GM13976 (cell line): ENCODE data around the gene MTFP1.
A peak's percentile ranks its signal among the peaks of the same experiment; 100 is the strongest.

Source experiments
- DNase-seq: peaks from one replicate; pipeline ENCODE4 v3.0.0; 2012; ENCODE audit warnings: low spot score
- CTCF ChIP-seq: IDR thresholded peaks from 2 replicates; pipeline ENCODE4 v1.5.1; 2012; ENCODE audit warnings: borderline replicate concordance, mild to moderate bottlenecking; ENCODE audit not compliant: insufficient read depth; ENCODE audit errors: extremely low read depth, missing control alignments, control extremely low read depth
- in situ Hi-C: fragments of 300-500 bp; cut with MboI; formaldehyde crosslinking; loops from one replicate; pipeline ENCODE4 v1.12.0; 2022; ENCODE audit warnings: low sequenced_read_pairs, mixed read lengths, inconsistent platforms; ENCODE audit not compliant: unreplicated experiment

The MTFP1 gene

GRCh38 chr22:30421695-30422480 is 3.7 kb upstream of the MTFP1 start:
- in situ Hi-C loops, result no loop called here
- DNase-seq, result no peak
- no peak for TF ChIP-seq CTCF

DNA sequence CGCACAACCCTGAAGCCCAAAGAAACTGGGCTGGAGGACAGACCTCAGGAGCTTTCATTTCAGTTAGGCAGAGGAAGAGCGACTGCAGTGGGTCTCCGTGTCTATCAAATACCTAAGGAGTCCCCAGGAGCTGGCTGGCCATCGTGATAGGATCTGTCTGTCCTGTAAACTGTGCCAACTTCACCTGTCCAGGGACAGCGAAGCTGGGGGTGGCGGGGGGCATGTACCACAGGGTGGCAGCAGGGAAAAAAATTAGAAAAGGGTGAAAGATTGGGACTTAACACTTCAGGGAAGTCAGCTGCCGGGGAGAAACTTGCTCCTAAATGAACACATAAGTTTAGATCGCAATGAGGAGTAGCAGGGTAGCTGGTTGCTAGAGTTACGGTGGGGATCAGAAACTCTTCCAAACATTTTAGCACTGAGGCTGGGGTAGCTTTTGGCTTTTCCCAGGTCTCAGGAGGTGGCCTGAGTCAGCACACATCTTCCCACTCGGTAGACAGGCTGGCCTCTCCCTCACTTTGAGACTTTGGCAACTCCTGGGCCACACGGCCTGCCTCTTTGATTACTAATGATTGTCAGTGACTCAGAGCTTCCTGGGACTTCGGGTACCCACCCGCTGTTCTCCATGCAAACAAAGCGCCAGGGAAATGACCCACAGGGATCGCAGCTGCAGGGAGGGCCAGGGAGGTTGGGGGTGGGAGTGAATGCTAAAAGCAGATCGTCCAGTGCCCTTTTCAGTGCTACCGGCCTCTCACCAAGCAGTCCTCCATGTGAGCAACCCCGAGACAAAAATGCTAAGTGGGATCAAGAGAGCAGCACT is 2.9 kb upstream of the MTFP1 start:
- no peak for DNase-seq
- in situ Hi-C loops, result no loop called here
- TF ChIP-seq CTCF, result no peak

DNA sequence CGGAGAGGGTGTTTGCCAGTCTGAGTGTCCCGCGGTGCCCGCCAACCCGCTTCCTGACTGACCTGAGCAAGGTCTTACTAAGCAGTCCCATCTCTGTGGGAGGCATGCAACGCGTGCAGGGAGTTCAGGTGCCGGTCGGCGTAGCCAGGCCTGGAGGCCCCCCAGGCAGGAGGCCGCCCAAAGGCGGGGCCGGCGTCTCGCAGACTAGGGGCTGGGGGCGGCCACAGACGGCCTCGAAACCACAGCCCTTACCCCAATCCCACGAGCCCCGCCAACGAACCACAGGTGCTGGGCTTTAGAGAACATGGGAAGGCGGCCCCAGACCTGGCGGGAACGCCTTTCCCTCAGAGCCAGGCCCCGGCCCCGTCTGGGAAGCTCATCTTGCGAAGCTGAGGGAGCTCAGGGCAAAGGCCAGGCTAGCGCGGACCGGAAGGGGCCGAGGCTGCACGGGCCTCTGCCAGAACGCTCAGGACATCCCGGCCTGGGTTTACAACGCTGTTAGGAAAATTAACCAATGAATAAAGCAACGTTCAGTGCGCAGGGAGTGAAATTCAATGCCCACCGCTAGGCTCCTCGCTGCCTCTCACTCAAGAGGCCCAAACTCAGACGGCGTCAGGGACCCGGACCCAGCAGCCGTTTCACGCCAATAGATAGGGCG is 2.1 kb upstream of the MTFP1 start:
- in situ Hi-C loops, result no loop called here
- DNase-seq, result no peak
- TF ChIP-seq CTCF, result no peak

DNA sequence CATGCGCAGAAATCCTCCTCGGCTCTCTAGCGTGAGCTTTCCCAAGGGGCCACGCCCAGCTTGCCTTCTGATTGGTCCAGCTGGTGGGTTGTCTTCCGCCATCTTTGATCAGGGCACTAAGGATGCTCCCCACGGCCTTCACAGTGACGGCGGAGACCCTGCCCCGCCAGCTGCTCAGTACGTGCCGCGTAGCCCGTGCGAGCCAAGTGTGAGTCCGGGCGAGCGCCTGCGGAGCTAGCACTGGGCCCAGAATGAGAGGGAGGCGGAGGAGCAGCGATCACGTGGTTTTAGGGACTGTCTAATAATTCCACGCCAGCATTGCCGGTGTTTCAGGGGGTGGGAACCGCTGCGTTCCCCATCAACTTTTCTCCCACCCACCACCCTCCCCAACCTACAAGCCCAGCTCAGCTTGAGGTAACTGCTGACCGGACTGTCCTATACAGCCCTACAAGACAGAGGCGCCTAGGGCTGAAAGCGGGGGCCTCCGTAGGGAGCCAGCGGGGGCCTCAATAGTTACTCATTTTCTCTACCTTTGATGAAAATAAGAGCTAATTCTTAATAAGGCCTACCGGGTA is 1.5 kb upstream of the MTFP1 start:
- peak; percentile 98 for DNase-seq
- in situ Hi-C loops, result no loop called here
- no peak for TF ChIP-seq CTCF

- no peak for DNase-seq
- no peak for TF ChIP-seq CTCF
- in situ Hi-C loops, result no loop called here
Observed at GRCh38 chr22:30424534-30425326, 838 bp upstream of the MTFP1 start.

GRCh38 chr22:30425327-30425615 is 297 bp upstream of the MTFP1 start:
- DNase-seq, result no peak
- in situ Hi-C loops, result no loop called here
- no peak for TF ChIP-seq CTCF
